Liver (tissue), 9 donors: ENCODE results near the gene ARHGAP27. TPM values are rescaled to one million over a fixed set of nuclear protein-coding genes. Genes with fewer than 3 reads are reported as not detected.

ENCODE experiments used
- DNase-seq: peaks from one replicate; pipeline ENCODE4 v3.0.0-alpha.2; 2017; ENCODE audit warnings: low spot score
- H3K27ac ChIP-seq, 2 donors: one replicate each; pipeline ENCODE4 v1.7.0; 2013; ENCODE audit warnings: inconsistent platforms in 2 of 2, low read length in 2 of 2, control low read depth in 1 of 2, low read depth in 1 of 2, mild to moderate bottlenecking in 1 of 2
- H3K27me3 ChIP-seq, 4 donors: one replicate each; pipeline versions ENCODE4 v1.6.1 to v1.7.0; 2013; ENCODE audit warnings: low read length in 3 of 4, inconsistent platforms in 1 of 4, mild to moderate bottlenecking in 1 of 4, moderate library complexity in 1 of 4; ENCODE audit not compliant: control insufficient read depth in 4 of 4, insufficient read depth in 4 of 4
- H3K36me3 ChIP-seq, 4 donors: one replicate each; pipeline versions ENCODE4 v1.6.1 to v1.7.0; 2013; ENCODE audit warnings: low read length in 3 of 4, mild to moderate bottlenecking in 3 of 4, low read depth in 1 of 4, moderate library complexity in 1 of 4; ENCODE audit not compliant: control insufficient read depth in 4 of 4, insufficient read depth in 3 of 4
- H3K4me1 ChIP-seq, 4 donors: one replicate each; pipeline versions ENCODE4 v1.6.1 to v1.7.0; 2013; ENCODE audit warnings: low read length in 3 of 4, mild to moderate bottlenecking in 3 of 4, moderate library complexity in 1 of 4; ENCODE audit not compliant: control insufficient read depth in 4 of 4, insufficient read depth in 4 of 4
- H3K4me3 ChIP-seq, 3 donors: one replicate each; pipeline versions ENCODE4 v1.6.1 to v1.7.0; 2013; ENCODE audit warnings: low read length in 3 of 3, control low read depth in 1 of 3, low read depth in 1 of 3, mild to moderate bottlenecking in 1 of 3
- H3K9ac ChIP-seq, 2 donors: one replicate each; pipeline ENCODE4 v1.7.0; 2013; ENCODE audit warnings: low read length in 2 of 2, mild to moderate bottlenecking in 2 of 2, moderate library complexity in 2 of 2, control low read depth in 1 of 2, low read depth in 1 of 2
- H3K9me3 ChIP-seq, 4 donors: one replicate each; pipeline versions ENCODE4 v1.6.1 to v1.7.0; 2013; ENCODE audit warnings: low read length in 3 of 4; ENCODE audit not compliant: control insufficient read depth in 4 of 4
- EGR1 ChIP-seq, 2 donors: IDR thresholded peaks; 2 replicates each; pipeline ENCODE4 v1.6.1; 2016 to 2018; ENCODE audit warnings: antibody characterized with exemption in 2 of 2, low read depth in 2 of 2
- FOXA1 ChIP-seq: IDR thresholded peaks from 2 replicates; pipeline ENCODE4 v1.6.1; 2016; ENCODE audit warnings: antibody characterized with exemption
- FOXA2 ChIP-seq: IDR thresholded peaks from 2 replicates; pipeline ENCODE4 v1.6.1; 2016; ENCODE audit warnings: antibody characterized with exemption
- GABPA ChIP-seq, 2 donors: IDR thresholded peaks in 1 of 2; conservative IDR thresholded peaks in 1 of 2; 2 replicates each; pipeline ENCODE4 v1.6.1; 2016; ENCODE audit warnings: antibody characterized with exemption in 2 of 2, mild to moderate bottlenecking in 1 of 2, moderate library complexity in 1 of 2
- HNF4A ChIP-seq, 2 donors: conservative IDR thresholded peaks; 2 replicates each; pipeline ENCODE4 v1.6.1; 2016; ENCODE audit warnings: antibody characterized with exemption in 2 of 2, mild to moderate bottlenecking in 2 of 2
- HNF4G ChIP-seq: IDR thresholded peaks from 2 replicates; pipeline ENCODE4 v1.6.1; 2016; ENCODE audit warnings: antibody characterized with exemption
- JUND ChIP-seq, 2 donors: IDR thresholded peaks; 2 replicates each; pipeline ENCODE4 v1.6.1; 2016; ENCODE audit warnings: antibody characterized with exemption in 2 of 2
- NR2F2 ChIP-seq: IDR thresholded peaks from 2 replicates; pipeline ENCODE4 v1.6.1; 2016; ENCODE audit warnings: antibody characterized with exemption
- RAD21 ChIP-seq, 2 donors: IDR thresholded peaks; 2 replicates each; pipeline ENCODE4 v1.6.1; 2016; ENCODE audit warnings: antibody characterized with exemption in 2 of 2, mild to moderate bottlenecking in 2 of 2
- SP1 ChIP-seq: IDR thresholded peaks from 2 replicates; pipeline ENCODE4 v1.6.1; 2018; ENCODE audit warnings: antibody characterized with exemption, mild to moderate bottlenecking
- TAF1 ChIP-seq: conservative IDR thresholded peaks from 2 replicates; pipeline ENCODE4 v1.6.1; 2016; ENCODE audit warnings: antibody characterized with exemption, mild to moderate bottlenecking
- YY1 ChIP-seq: IDR thresholded peaks from 2 replicates; pipeline ENCODE4 v1.6.1; 2016; ENCODE audit warnings: antibody characterized with exemption, mild to moderate bottlenecking
- WGBS: extraction: QIAGEN DNeasy Blood & Tissue Kit; methylation state at CpG from one replicate; pipeline ENCODE4 v1.1.7; 2013; 5-methylcytosine and 5-hydroxymethylcytosine counted together
- polyA plus RNA-seq, 2 donors: library from polyadenylated mRNA; stranded (reverse) in 1 of 2; unstranded in 1 of 2; fragments of 200-250 nt in 1 of 2; fragments of >200 nt in 1 of 2; fragmentation: Nextera tagmentation in 1 of 2; extraction: Ambion mirVana in 1 of 2; gene quantifications; one replicate each; pipeline versions ENCODE4 v1.2.1 to v1.2.3, GENCODE V29; 2013 to 2015
- total RNA-seq, 2 donors: library from RNA; depleted of rRNA; stranded (reverse); fragments of >200 nt; gene quantifications; one replicate each; pipeline ENCODE4 v1.2.3, GENCODE V29; 2014
- TF ChIP-seq, protein P1 (sequence below): IDR thresholded peaks from 2 replicates; pipeline ENCODE4 v1.6.1; 2016; ENCODE audit warnings: antibody characterized with exemption
- TF ChIP-seq, protein P2 (sequence below): fragments of 150-350 bp; IDR thresholded peaks from 2 replicates; pipeline ENCODE4 v1.5.1; 2017; ENCODE audit warnings: improper control_type of control experiment, low read depth, low read length; ENCODE audit not compliant: missing input control
- TF ChIP-seq, protein P3 (sequence below): IDR thresholded peaks from 2 replicates; pipeline ENCODE4 v1.6.1; 2016; ENCODE audit warnings: antibody characterized with exemption
- TF ChIP-seq, protein P4 (sequence below): IDR thresholded peaks from 2 replicates; pipeline ENCODE4 v1.6.1; 2016; ENCODE audit warnings: antibody characterized with exemption
- TF ChIP-seq, protein P5 (sequence below): IDR thresholded peaks from 2 replicates; pipeline ENCODE4 v1.6.1; 2016; ENCODE audit warnings: antibody characterized with exemption, mild to moderate bottlenecking
- donor health status: healthy.
- donor health status: healthy.
- donor health status: healthy.
- donor health status: healthy.
- donor health status: healthy.

ARHGAP27 gene
- total and polyA plus RNA-seq, 4 donors, result 1.8 to 10.9 (median 7.8) TPM

DNA sequence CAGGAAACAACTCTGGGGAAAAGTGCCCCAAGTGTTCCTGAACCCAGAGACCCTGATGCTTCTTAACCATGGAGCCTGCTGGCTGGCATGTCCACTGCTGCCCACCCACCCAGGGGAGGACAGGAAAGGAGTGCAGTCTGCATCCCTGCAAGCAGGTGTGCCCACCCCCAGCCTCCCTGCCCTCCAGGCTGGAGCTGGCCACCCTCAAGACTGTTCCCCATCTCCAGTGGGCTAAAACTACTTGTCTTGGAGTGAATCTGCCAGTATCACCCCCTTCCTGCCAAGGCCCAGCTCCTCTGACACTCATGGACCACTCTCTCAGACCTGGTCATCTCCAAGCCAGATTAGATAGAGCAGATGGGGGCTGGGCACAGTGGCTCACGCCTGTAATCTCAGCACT, 29.8 kb downstream of the ARHGAP27 start:
- H3K36me3 ChIP-seq, result peaks cover 0 to 7% (median 5%) of the 10 kb centered on the region in 4 donors
- H3K27ac ChIP-seq, result no peak overlapping the region
- no peaks in the 10 kb centered on the region for H3K9me3 ChIP-seq
- no peak overlapping the region for H3K9ac ChIP-seq
- 73% methylated on average over 1 of the region's 1 CpG for WGBS
- no peaks in the 10 kb centered on the region for H3K27me3 ChIP-seq
- TF ChIP-seq FOXA2 (no peak), HNF4G (no peak), JUND (IDR thresholded peaks at IDR 0.05) (no peak), TAF1 (no peak), EGR1 (IDR thresholded peaks at IDR 0.05; ENCODE audit: low read depth in 2 of 2) (no peak), RAD21 (IDR thresholded peaks at IDR 0.05) (no peak), NR2F2 (no peak), SP1 (no peak), HNF4A (conservative IDR thresholded peaks at IDR 0.05) (no peak), FOXA1 (no peak), YY1 (no peak), GABPA (IDR thresholded peaks at IDR 0.05 in 1 of 2, conservative IDR thresholded peaks at IDR 0.05 in 1 of 2) (no peak)
- TF ChIP-seq, protein P1, sequence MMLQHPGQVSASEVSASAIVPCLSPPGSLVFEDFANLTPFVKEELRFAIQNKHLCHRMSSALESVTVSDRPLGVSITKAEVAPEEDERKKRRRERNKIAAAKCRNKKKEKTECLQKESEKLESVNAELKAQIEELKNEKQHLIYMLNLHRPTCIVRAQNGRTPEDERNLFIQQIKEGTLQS, result no peak
- TF ChIP-seq, protein P2, sequence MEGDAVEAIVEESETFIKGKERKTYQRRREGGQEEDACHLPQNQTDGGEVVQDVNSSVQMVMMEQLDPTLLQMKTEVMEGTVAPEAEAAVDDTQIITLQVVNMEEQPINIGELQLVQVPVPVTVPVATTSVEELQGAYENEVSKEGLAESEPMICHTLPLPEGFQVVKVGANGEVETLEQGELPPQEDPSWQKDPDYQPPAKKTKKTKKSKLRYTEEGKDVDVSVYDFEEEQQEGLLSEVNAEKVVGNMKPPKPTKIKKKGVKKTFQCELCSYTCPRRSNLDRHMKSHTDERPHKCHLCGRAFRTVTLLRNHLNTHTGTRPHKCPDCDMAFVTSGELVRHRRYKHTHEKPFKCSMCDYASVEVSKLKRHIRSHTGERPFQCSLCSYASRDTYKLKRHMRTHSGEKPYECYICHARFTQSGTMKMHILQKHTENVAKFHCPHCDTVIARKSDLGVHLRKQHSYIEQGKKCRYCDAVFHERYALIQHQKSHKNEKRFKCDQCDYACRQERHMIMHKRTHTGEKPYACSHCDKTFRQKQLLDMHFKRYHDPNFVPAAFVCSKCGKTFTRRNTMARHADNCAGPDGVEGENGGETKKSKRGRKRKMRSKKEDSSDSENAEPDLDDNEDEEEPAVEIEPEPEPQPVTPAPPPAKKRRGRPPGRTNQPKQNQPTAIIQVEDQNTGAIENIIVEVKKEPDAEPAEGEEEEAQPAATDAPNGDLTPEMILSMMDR, result no peak
- TF ChIP-seq, protein P3, sequence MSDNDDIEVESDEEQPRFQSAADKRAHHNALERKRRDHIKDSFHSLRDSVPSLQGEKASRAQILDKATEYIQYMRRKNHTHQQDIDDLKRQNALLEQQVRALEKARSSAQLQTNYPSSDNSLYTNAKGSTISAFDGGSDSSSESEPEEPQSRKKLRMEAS, result no peak
- TF ChIP-seq, protein P4, sequence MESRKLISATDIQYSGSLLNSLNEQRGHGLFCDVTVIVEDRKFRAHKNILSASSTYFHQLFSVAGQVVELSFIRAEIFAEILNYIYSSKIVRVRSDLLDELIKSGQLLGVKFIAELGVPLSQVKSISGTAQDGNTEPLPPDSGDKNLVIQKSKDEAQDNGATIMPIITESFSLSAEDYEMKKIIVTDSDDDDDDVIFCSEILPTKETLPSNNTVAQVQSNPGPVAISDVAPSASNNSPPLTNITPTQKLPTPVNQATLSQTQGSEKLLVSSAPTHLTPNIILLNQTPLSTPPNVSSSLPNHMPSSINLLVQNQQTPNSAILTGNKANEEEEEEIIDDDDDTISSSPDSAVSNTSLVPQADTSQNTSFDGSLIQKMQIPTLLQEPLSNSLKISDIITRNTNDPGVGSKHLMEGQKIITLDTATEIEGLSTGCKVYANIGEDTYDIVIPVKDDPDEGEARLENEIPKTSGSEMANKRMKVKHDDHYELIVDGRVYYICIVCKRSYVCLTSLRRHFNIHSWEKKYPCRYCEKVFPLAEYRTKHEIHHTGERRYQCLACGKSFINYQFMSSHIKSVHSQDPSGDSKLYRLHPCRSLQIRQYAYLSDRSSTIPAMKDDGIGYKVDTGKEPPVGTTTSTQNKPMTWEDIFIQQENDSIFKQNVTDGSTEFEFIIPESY, result no peak
- TF ChIP-seq, protein P5, sequence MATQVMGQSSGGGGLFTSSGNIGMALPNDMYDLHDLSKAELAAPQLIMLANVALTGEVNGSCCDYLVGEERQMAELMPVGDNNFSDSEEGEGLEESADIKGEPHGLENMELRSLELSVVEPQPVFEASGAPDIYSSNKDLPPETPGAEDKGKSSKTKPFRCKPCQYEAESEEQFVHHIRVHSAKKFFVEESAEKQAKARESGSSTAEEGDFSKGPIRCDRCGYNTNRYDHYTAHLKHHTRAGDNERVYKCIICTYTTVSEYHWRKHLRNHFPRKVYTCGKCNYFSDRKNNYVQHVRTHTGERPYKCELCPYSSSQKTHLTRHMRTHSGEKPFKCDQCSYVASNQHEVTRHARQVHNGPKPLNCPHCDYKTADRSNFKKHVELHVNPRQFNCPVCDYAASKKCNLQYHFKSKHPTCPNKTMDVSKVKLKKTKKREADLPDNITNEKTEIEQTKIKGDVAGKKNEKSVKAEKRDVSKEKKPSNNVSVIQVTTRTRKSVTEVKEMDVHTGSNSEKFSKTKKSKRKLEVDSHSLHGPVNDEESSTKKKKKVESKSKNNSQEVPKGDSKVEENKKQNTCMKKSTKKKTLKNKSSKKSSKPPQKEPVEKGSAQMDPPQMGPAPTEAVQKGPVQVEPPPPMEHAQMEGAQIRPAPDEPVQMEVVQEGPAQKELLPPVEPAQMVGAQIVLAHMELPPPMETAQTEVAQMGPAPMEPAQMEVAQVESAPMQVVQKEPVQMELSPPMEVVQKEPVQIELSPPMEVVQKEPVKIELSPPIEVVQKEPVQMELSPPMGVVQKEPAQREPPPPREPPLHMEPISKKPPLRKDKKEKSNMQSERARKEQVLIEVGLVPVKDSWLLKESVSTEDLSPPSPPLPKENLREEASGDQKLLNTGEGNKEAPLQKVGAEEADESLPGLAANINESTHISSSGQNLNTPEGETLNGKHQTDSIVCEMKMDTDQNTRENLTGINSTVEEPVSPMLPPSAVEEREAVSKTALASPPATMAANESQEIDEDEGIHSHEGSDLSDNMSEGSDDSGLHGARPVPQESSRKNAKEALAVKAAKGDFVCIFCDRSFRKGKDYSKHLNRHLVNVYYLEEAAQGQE, result no peak
- no peak overlapping the region for H3K4me3 ChIP-seq
- peaks cover 0 to 3% (median 0%) of the 10 kb centered on the region in 4 donors for H3K4me1 ChIP-seq
- no peak for DNase-seq

DNA sequence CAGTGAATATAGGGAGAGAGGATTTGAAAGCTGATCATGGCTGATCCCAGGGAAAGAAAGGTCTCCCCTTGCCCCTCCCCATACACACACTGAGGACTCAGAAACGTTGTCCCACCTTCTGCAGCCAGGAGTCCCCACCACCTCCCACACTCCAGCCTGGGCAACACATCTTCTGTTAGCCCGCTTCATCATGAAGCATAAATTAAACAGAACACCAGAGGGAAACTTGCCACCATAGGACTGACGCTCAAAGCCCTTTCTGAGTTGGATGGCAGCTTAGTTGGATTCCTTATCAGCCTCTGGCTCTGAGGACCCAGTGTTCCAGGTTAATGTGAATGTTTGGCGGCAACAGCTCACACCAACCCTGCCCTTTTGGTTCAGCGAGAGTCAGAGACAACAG, 33.9 kb downstream of the ARHGAP27 start:
- Histone ChIP-seq H3K27me3 (no peaks in the 10 kb centered on the region), H3K4me3 (no peak overlapping the region), H3K27ac (no peak overlapping the region), H3K36me3 (peaks cover 0 to 4% (median 4%) of the 10 kb centered on the region in 4 donors), H3K9ac (no peak overlapping the region), H3K9me3 (no peaks in the 10 kb centered on the region), H3K4me1 (peaks cover 0 to 8% (median 5%) of the 10 kb centered on the region in 4 donors)
- WGBS, result 85% methylated on average over 5 of the region's 5 CpGs
- no peak for DNase-seq
- TF ChIP-seq, protein P5, result no peak
- TF ChIP-seq HNF4G (no peak), EGR1 (IDR thresholded peaks at IDR 0.05; ENCODE audit: low read depth in 2 of 2) (no peak), HNF4A (conservative IDR thresholded peaks at IDR 0.05) (no peak), FOXA1 (no peak), SP1 (no peak), JUND (IDR thresholded peaks at IDR 0.05) (no peak), FOXA2 (no peak), RAD21 (IDR thresholded peaks at IDR 0.05) (no peak)
- TF ChIP-seq, protein P4, result no peak
- TF ChIP-seq, protein P1, result no peak
- TF ChIP-seq, protein P3, result no peak
